8988T (cell line): ENCODE data around the gene TLR9.

Source experiments
- DNase-seq: peaks from one replicate; pipeline ENCODE4 v3.0.0; 2011

Gene TLR9

GRCh38 chr3:52216585-52217408 lies 8.6 kb downstream of the TLR9 start:
- DNase-seq = peak; percentile 97

- DNase-seq = no peak
Observed at GRCh38 chr3:52215351-52215750, 10.1 kb downstream of the TLR9 start.

- no peak for DNase-seq
Observed at GRCh38 chr3:52213901-52214300, 11.5 kb downstream of the TLR9 start.

GRCh38 chr3:52213005-52213404 lies 12.4 kb downstream of the TLR9 start:
- no peak for DNase-seq

GRCh38 chr3:52211268-52211891 lies 14.1 kb downstream of the TLR9 start:
- no peak for DNase-seq

GRCh38 chr3:52210550-52211046 lies 14.8 kb downstream of the TLR9 start:
- no peak for DNase-seq

- no peak for DNase-seq
Observed at GRCh38 chr3:52210037-52210436, 15.4 kb downstream of the TLR9 start.

GRCh38 chr3:52208556-52208955 lies 16.9 kb downstream of the TLR9 start:
- DNase-seq = no peak

- DNase-seq = no peak
Observed at GRCh38 chr3:52205727-52206372, 19.6 kb downstream of the TLR9 start.

- DNase-seq = no peak
Observed at GRCh38 chr3:52204337-52205073, 20.9 kb downstream of the TLR9 start.

GRCh38 chr3:52203701-52204100 lies 21.7 kb downstream of the TLR9 start:
- no peak for DNase-seq

GRCh38 chr3:52202384-52203077 lies 22.9 kb downstream of the TLR9 start:
- no peak for DNase-seq

- DNase-seq = no peak
Observed at GRCh38 chr3:52200981-52201679, 24.3 kb downstream of the TLR9 start.

- no peak for DNase-seq
Observed at GRCh38 chr3:52198643-52199608, 26.5 kb downstream of the TLR9 start.

- peak; percentile 97 for DNase-seq
Observed at GRCh38 chr3:52197842-52198625, 27.4 kb downstream of the TLR9 start, which contains the start of gene ALAS1. TSS of gene ALAS1 (plus strand) at chr3:52198160. CDS start at chr3:52199242, 1,082 bp downstream.

GRCh38 chr3:52197499-52197841 lies 28.0 kb downstream of the TLR9 start:
- DNase-seq = no peak

GRCh38 chr3:52196977-52197376 lies 28.5 kb downstream of the TLR9 start:
- DNase-seq = no peak

- no peak for DNase-seq
Observed at GRCh38 chr3:52195823-52196331, 29.6 kb downstream of the TLR9 start.

GRCh38 chr3:52195291-52195597 lies 30.2 kb downstream of the TLR9 start:
- DNase-seq = no peak
